ENCODE measurements around the gene TYK2. TPM values are rescaled to one million over a fixed set of nuclear protein-coding genes. Genes with fewer than 3 reads are reported as not detected.

The TYK2 gene
- total RNA-seq, 4 donors from 2014 or later: 80.4 to 200 (median 124) TPM

GRCh38 chr19:10363789-10364281 lies 16.5 kb downstream of the TYK2 start:
- Histone ChIP-seq H3K27me3 (no peaks in the 10 kb centered on the region), H3K27ac (no peak overlapping the region), H3K36me3 (peaks cover 93% of the 10 kb centered on the region), H3K9me3 (no peaks in the 10 kb centered on the region), H3K4me1 (no peaks in the 10 kb centered on the region), H3K4me3 (no peak overlapping the region)
- 94% methylated on average over 2 of the region's 12 CpGs for WGBS
- DNase-seq (ENCODE audit: low spot score in 2 of 2): no peak
- TF ChIP-seq POLR2A (IDR thresholded peaks at IDR 0.05): no peak
- TF ChIP-seq POLR2AphosphoS5 (IDR thresholded peaks at IDR 0.05): no peak
- no peak for TF ChIP-seq CTCF (IDR thresholded peaks at IDR 0.05)
- TF ChIP-seq EP300 (IDR thresholded peaks at IDR 0.05): no peak

- Histone ChIP-seq H3K4me1 (no peaks in the 10 kb centered on the region), H3K36me3 (peaks cover 92% of the 10 kb centered on the region), H3K27ac (no peak overlapping the region), H3K9me3 (no peaks in the 10 kb centered on the region), H3K4me3 (no peak overlapping the region), H3K27me3 (no peaks in the 10 kb centered on the region)
- no peak for DNase-seq (ENCODE audit: low spot score in 2 of 2)
- 96% methylated on average over 4 of the region's 18 CpGs for WGBS
- TF ChIP-seq POLR2A (IDR thresholded peaks at IDR 0.05) (no peak), CTCF (IDR thresholded peaks at IDR 0.05) (no peak), POLR2AphosphoS5 (IDR thresholded peaks at IDR 0.05) (no peak), EP300 (IDR thresholded peaks at IDR 0.05) (no peak)
These were observed 18.1 kb downstream of the TYK2 start for GRCh38 chr19:10362259-10362658.

- 79% methylated on average over 12 of the region's 16 CpGs for WGBS
- no peaks in the 10 kb centered on the region for H3K27me3 ChIP-seq
- H3K27ac ChIP-seq: no peak overlapping the region
- H3K36me3 ChIP-seq: peaks cover 94% of the 10 kb centered on the region
- TF ChIP-seq POLR2A (IDR thresholded peaks at IDR 0.05) (no peak), POLR2AphosphoS5 (IDR thresholded peaks at IDR 0.05) (no peak), CTCF (IDR thresholded peaks at IDR 0.05) (no peak), EP300 (IDR thresholded peaks at IDR 0.05) (no peak)
- no peak for DNase-seq (ENCODE audit: low spot score in 2 of 2)
- no peaks in the 10 kb centered on the region for H3K9me3 ChIP-seq
- no peak overlapping the region for H3K4me3 ChIP-seq
- no peaks in the 10 kb centered on the region for H3K4me1 ChIP-seq
These were observed 18.8 kb downstream of the TYK2 start for GRCh38 chr19:10361569-10362011.

- no peak for DNase-seq (ENCODE audit: low spot score in 2 of 2)
- 92% methylated on average over 9 of the region's 12 CpGs for WGBS
- Histone ChIP-seq H3K27me3 (no peaks in the 10 kb centered on the region), H3K4me1 (peaks cover 3% of the 10 kb centered on the region), H3K27ac (no peak overlapping the region), H3K36me3 (peaks cover 97% of the 10 kb centered on the region), H3K9me3 (no peaks in the 10 kb centered on the region), H3K4me3 (no peak overlapping the region)
- TF ChIP-seq POLR2A (IDR thresholded peaks at IDR 0.05): no peak
- no peak for TF ChIP-seq CTCF (IDR thresholded peaks at IDR 0.05)
- TF ChIP-seq EP300 (IDR thresholded peaks at IDR 0.05): no peak
- no peak for TF ChIP-seq POLR2AphosphoS5 (IDR thresholded peaks at IDR 0.05)
These were observed 23.9 kb downstream of the TYK2 start for GRCh38 chr19:10356431-10356830.

GRCh38 chr19:10353793-10354391 lies 26.5 kb downstream of the TYK2 start:
- H3K27me3 ChIP-seq: no peaks in the 10 kb centered on the region
- DNase-seq (ENCODE audit: low spot score in 2 of 2): no peak
- H3K4me3 ChIP-seq: no peak overlapping the region
- WGBS: 82% methylated on average over 26 of the region's 32 CpGs
- TF ChIP-seq CTCF (IDR thresholded peaks at IDR 0.05) (no peak), EP300 (IDR thresholded peaks at IDR 0.05) (no peak), POLR2A (IDR thresholded peaks at IDR 0.05) (no peak), POLR2AphosphoS5 (IDR thresholded peaks at IDR 0.05) (no peak)
- H3K4me1 ChIP-seq: peaks cover 3% of the 10 kb centered on the region
- H3K9me3 ChIP-seq: no peaks in the 10 kb centered on the region
- no peak overlapping the region for H3K27ac ChIP-seq
- peaks cover 82% of the 10 kb centered on the region for H3K36me3 ChIP-seq

Measured in suprapubic skin (tissue), 4 donors.